ENCODE measurements around the gene SYT6. TPM values are rescaled to one million over a fixed set of nuclear protein-coding genes. Genes with fewer than 3 reads are reported as not detected.

SYT6 gene
- total RNA-seq, 3 donors from 2014 or later = 0.82 TPM; not detected in 2

DNA sequence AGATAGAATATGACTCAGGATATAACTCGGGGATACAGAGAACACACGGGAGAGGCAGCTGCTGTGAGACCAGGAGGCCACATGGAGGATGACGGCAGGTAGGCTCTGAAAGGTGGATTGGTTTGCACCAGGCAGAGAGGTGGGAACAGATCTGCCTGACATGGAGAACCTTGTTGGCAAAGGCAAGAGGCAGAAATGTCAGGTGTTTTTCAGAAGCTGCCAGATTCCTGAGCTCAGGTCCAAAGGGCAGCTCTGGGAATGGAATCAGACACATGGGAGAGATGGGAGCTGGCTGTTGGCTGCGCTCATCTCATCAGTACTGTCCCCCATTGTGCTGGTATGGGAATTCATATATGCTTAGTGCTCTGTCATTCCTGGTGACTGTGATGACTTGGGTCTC lies 19.2 kb downstream of the SYT6 start:
- TF ChIP-seq, protein P1, sequence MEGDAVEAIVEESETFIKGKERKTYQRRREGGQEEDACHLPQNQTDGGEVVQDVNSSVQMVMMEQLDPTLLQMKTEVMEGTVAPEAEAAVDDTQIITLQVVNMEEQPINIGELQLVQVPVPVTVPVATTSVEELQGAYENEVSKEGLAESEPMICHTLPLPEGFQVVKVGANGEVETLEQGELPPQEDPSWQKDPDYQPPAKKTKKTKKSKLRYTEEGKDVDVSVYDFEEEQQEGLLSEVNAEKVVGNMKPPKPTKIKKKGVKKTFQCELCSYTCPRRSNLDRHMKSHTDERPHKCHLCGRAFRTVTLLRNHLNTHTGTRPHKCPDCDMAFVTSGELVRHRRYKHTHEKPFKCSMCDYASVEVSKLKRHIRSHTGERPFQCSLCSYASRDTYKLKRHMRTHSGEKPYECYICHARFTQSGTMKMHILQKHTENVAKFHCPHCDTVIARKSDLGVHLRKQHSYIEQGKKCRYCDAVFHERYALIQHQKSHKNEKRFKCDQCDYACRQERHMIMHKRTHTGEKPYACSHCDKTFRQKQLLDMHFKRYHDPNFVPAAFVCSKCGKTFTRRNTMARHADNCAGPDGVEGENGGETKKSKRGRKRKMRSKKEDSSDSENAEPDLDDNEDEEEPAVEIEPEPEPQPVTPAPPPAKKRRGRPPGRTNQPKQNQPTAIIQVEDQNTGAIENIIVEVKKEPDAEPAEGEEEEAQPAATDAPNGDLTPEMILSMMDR (IDR thresholded peaks at IDR 0.05) = no peak
- no peaks in the 10 kb centered on the region for H3K9me3 ChIP-seq
- H3K36me3 ChIP-seq (ENCODE audit: low read depth) = no peaks in the 10 kb centered on the region
- H3K4me1 ChIP-seq (ENCODE audit: low read depth) = no peaks in the 10 kb centered on the region
- intact Hi-C loops (cut with DNase I, micrococcal nuclease) = no loop called here
- peak; percentile 44 for ATAC-seq
- DNase-seq = no peak
- H3K4me3 ChIP-seq = no peak overlapping the region

DNA sequence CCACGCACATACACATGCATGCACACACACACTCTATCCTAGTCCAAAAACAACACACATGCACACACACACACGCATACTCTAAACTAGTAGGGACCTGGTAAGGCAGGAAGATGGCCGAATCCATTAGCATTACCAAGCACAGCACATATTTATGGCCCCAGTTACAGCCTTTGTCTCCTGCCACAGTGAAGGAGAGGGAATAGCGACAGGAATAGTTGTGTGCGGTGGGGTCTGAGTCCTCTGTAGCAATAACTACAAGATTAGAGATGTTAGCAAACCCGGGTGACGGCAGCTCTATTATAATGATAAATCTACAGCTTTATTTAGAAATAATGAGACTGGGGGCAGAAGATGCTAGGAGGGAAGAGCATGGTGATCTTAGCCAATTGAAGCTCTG lies 20.5 kb downstream of the SYT6 start:
- H3K4me3 ChIP-seq = no peak overlapping the region
- no peaks in the 10 kb centered on the region for H3K9me3 ChIP-seq
- H3K4me1 ChIP-seq (ENCODE audit: low read depth) = no peaks in the 10 kb centered on the region
- TF ChIP-seq, protein P1 (IDR thresholded peaks at IDR 0.05) = no peak
- ATAC-seq (no peak), DNase-seq (no peak)
- no peaks in the 10 kb centered on the region for H3K36me3 ChIP-seq (ENCODE audit: low read depth)
- intact Hi-C loops (cut with DNase I, micrococcal nuclease) = no loop called here

DNA sequence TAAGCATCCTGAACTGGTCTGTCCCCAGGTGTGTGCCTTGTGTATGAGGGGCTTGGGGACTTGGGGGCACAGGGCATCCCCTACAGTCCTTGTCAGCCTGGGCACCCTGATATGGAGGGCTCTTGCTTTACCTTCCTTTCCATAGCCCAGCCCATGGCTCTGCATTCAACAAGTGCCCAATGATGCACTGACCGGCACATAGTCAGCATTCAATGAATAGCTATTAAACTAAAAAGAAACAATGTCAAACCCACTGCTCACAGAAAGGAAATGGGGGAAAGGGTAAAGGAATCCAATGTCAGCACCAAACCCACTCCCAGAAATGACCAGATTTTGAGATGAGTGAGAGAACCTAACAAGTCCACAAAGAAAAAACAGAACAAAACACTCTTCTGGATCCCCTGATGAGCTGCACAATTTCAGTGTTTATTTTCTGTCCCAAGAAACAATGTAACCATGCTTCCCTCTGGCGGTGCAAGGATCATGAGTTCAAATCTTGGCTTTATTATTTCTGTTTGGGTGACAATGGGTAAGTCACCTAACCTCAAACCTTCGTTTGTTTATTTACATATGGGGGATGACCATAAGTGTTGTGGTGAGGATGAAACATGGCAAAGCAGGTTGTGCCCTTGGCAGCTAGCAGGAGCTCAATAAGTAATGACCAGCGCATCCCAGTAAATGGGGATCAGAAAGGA lies 22.0 kb downstream of the SYT6 start:
- ATAC-seq (no peak), DNase-seq (no peak)
- Histone ChIP-seq H3K36me3 (ENCODE audit: low read depth) (no peaks in the 10 kb centered on the region), H3K9me3 (no peaks in the 10 kb centered on the region), H3K4me1 (ENCODE audit: low read depth) (no peaks in the 10 kb centered on the region), H3K4me3 (no peak overlapping the region)
- intact Hi-C loops (cut with DNase I, micrococcal nuclease) = no loop called here
- TF ChIP-seq, protein P1 (IDR thresholded peaks at IDR 0.05) = no peak

DNA sequence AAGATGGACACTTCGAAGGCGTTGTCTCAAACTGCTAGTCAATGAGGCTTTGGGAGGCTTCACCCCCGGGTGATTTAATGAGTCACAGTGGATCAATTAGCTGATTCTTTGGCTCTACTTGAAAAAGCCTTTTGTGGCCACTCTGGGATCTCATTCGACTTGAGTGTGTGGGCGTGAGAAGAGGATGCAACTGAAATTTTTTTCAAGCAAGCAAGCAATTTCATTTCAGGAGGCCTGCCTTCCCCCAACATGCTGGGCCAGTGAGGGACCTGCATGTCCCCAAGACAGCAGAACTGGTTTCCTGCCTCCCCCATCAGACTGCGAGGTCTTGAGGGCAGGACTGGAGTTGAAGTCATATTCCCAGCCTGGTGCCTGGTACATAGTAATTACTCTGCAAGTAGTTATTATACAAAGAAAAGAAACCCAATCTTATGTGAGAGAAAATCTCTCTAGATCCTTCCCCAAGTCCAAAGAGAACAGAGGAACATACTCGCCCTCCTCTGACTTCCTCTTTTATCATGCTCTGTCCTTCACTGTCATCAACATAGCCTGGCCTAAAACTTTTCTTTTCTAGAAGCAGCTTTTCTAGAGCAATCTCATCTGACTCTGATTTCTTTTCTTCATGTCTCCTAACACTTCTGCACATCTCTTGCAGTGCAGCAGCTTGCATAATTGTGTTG lies 22.7 kb downstream of the SYT6 start:
- no peak overlapping the region for H3K4me3 ChIP-seq
- TF ChIP-seq, protein P1 (IDR thresholded peaks at IDR 0.05) = no peak
- ATAC-seq (no peak), DNase-seq (no peak)
- no peaks in the 10 kb centered on the region for H3K36me3 ChIP-seq (ENCODE audit: low read depth)
- no peaks in the 10 kb centered on the region for H3K4me1 ChIP-seq (ENCODE audit: low read depth)
- no peaks in the 10 kb centered on the region for H3K9me3 ChIP-seq
- intact Hi-C loops (cut with DNase I, micrococcal nuclease) = no loop called here

DNA sequence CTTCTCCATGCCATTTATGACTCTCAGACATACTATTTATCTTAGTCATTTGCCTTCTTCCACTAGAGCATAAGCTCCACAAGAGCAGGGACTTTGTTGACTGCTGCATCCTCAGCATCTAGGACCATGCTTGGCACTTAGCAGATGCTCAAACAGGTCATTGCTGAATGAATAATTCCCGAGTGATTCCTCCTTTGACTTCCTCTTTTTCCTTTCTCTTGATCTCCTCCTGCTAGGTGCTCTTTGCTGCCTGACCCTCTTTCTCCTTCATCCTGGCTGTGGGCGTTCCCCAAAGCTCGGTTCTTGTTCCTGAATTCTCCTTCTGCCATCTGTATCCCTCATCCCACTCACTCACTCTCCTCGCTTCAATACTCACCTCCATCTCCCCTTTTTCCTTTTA lies 23.5 kb downstream of the SYT6 start:
- intact Hi-C loops (cut with DNase I, micrococcal nuclease) = no loop called here
- TF ChIP-seq, protein P1 (IDR thresholded peaks at IDR 0.05) = no peak
- DNase-seq (no peak), ATAC-seq (no peak)
- H3K36me3 ChIP-seq (ENCODE audit: low read depth) = no peaks in the 10 kb centered on the region
- no peaks in the 10 kb centered on the region for H3K9me3 ChIP-seq
- no peak overlapping the region for H3K4me3 ChIP-seq
- H3K4me1 ChIP-seq (ENCODE audit: low read depth) = no peaks in the 10 kb centered on the region

All from mucosa of descending colon (tissue), 3 donors.